GM21737 (cell line): Measurements from ENCODE around the gene MCF2L2.

ENCODE experiments used
- ATAC-seq: cut with Tn5 transposase; IDR thresholded peaks from one replicate; pipeline ENCODE4 v1.9.1; 2021; ENCODE audit warnings: mild to moderate bottlenecking, moderate library complexity; ENCODE audit not compliant: unreplicated experiment

The MCF2L2 gene

GRCh38 chr3:183213415-183214276 lies 214.8 kb downstream of the MCF2L2 start:
- ATAC-seq = no peak

GRCh38 chr3:183212565-183212964 lies 215.9 kb downstream of the MCF2L2 start:
- ATAC-seq = no peak

- ATAC-seq = no peak
These were observed 216.3 kb downstream of the MCF2L2 start for GRCh38 chr3:183212096-183212495.

GRCh38 chr3:183211352-183211751 lies 217.1 kb downstream of the MCF2L2 start:
- no peak for ATAC-seq

- ATAC-seq = no peak
These were observed 217.5 kb downstream of the MCF2L2 start for GRCh38 chr3:183210862-183211341.

- ATAC-seq = no peak
These were observed 218.1 kb downstream of the MCF2L2 start for GRCh38 chr3:183210341-183210740.

- ATAC-seq = no peak
These were observed 219.6 kb downstream of the MCF2L2 start for GRCh38 chr3:183208800-183209199.

GRCh38 chr3:183208260-183208659 lies 220.2 kb downstream of the MCF2L2 start:
- no peak for ATAC-seq

GRCh38 chr3:183203670-183204069 lies 224.7 kb downstream of the MCF2L2 start:
- no peak for ATAC-seq

- ATAC-seq = no peak
These were observed 226.3 kb downstream of the MCF2L2 start for GRCh38 chr3:183202004-183202722.

GRCh38 chr3:183198939-183199338 lies 229.5 kb downstream of the MCF2L2 start:
- no peak for ATAC-seq

GRCh38 chr3:183197734-183198133 lies 230.7 kb downstream of the MCF2L2 start:
- no peak for ATAC-seq

GRCh38 chr3:183195266-183195665 lies 233.2 kb downstream of the MCF2L2 start:
- no peak for ATAC-seq

- no peak for ATAC-seq
These were observed 234.4 kb downstream of the MCF2L2 start for GRCh38 chr3:183193762-183194689.

GRCh38 chr3:183192650-183193300 lies 235.6 kb downstream of the MCF2L2 start:
- ATAC-seq = no peak

- ATAC-seq = no peak
These were observed 238.8 kb downstream of the MCF2L2 start for GRCh38 chr3:183189641-183190040.

- ATAC-seq = no peak
These were observed 239.4 kb downstream of the MCF2L2 start for GRCh38 chr3:183188895-183189462.

- no peak for ATAC-seq
These were observed 242.7 kb downstream of the MCF2L2 start for GRCh38 chr3:183185696-183186095.

- no peak for ATAC-seq
These were observed 245.4 kb downstream of the MCF2L2 start for GRCh38 chr3:183182732-183183610.
